HepG2 (cell line): ENCODE measurements around the gene MED20. TPM values are rescaled to one million over a fixed set of nuclear protein-coding genes. Genes with fewer than 3 reads are reported as not detected.
A peak's percentile ranks its signal among the peaks of the same experiment; 100 is the strongest.

Experiments
- ARID5B ChIP-seq: IDR thresholded peaks from 2 replicates; pipeline ENCODE4 v1.4.0; 2020; ENCODE audit warnings: mild to moderate bottlenecking, missing genetic modification reagents
- CTCF ChIP-seq: sonication (generic); formaldehyde crosslinking; IDR thresholded peaks from 2 replicates; pipeline ENCODE4 v1.5.0; 2020; ENCODE audit warnings: mild to moderate bottlenecking, missing genetic modification reagents, moderate library complexity
- FOXK1 ChIP-seq: sonication (generic); formaldehyde crosslinking; IDR thresholded peaks from 2 replicates; pipeline ENCODE4 v1.4.0; 2020; ENCODE audit warnings: low read depth, missing genetic modification reagents, borderline replicate concordance
- FOXO4 ChIP-seq: sonication (generic); formaldehyde crosslinking; conservative IDR thresholded peaks from 2 replicates; pipeline ENCODE4 v1.8.1; 2023; ENCODE audit warnings: missing genetic modification reagents
- LRRFIP1 ChIP-seq: sonication (generic); formaldehyde crosslinking; conservative IDR thresholded peaks from 2 replicates; pipeline ENCODE4 v1.4.0; 2020; ENCODE audit warnings: missing genetic modification reagents
- NFIC ChIP-seq: IDR thresholded peaks from 2 replicates; pipeline ENCODE4 v1.6.1; 2012; ENCODE audit warnings: mild to moderate bottlenecking, low read length, inconsistent platforms
- PAWR ChIP-seq: sonication (generic); formaldehyde crosslinking; IDR thresholded peaks from 2 replicates; pipeline ENCODE4 v1.4.0; 2020; ENCODE audit warnings: missing genetic modification reagents, mild to moderate bottlenecking, borderline replicate concordance
- SPEN ChIP-seq: sonication (generic); formaldehyde crosslinking; IDR thresholded peaks from 2 replicates; pipeline ENCODE4 v1.5.1; 2020; ENCODE audit warnings: low read depth, mild to moderate bottlenecking, missing genetic modification reagents
- ZNF264 ChIP-seq: sonication (generic); formaldehyde crosslinking; IDR thresholded peaks from 2 replicates; pipeline ENCODE4 v1.4.0; 2020; ENCODE audit warnings: missing genetic modification reagents
- ZNF274 ChIP-seq: sonication (generic); formaldehyde crosslinking; IDR thresholded peaks from 2 replicates; pipeline ENCODE4 v1.5.1; 2020; ENCODE audit warnings: mild to moderate bottlenecking, missing genetic modification reagents
- ZNF343 ChIP-seq: sonication (generic); formaldehyde crosslinking; IDR thresholded peaks from 2 replicates; pipeline ENCODE4 v1.4.0; 2020; ENCODE audit warnings: mild to moderate bottlenecking, missing genetic modification reagents
- ZNF709 ChIP-seq: sonication (generic); formaldehyde crosslinking; IDR thresholded peaks from 2 replicates; pipeline ENCODE4 v1.5.0; 2020; ENCODE audit warnings: mild to moderate bottlenecking, missing genetic modification reagents
- ZSCAN25 ChIP-seq: sonication (generic); formaldehyde crosslinking; IDR thresholded peaks from 2 replicates; pipeline ENCODE4 v1.8.0; 2022; ENCODE audit warnings: mild to moderate bottlenecking, missing genetic modification reagents
- ZXDC ChIP-seq: sonication (generic); formaldehyde crosslinking; IDR thresholded peaks from 2 replicates; pipeline ENCODE4 v1.5.0; 2020; ENCODE audit warnings: mild to moderate bottlenecking, missing genetic modification reagents
- polyA plus RNA-seq, 8 experiments: library from polyadenylated mRNA; depleted of rRNA in 3 of 8; stranded (reverse) in 7 of 8; unstranded in 1 of 8; fragments of >200 nt; fragmentation: Illumina TruSeq in 4 of 8; extraction: Trizol in 4 of 8; gene quantifications; 2 replicates each; pipeline versions ENCODE4 v1.2.1 to v1.2.3, GENCODE V29; 2011 to 2016; ENCODE audit warnings: low read depth in 4 of 8, missing spikeins in 1 of 8, mixed read lengths in 1 of 8; ENCODE audit not compliant: insufficient read depth in 1 of 8
- total RNA-seq, 5 experiments: library from RNA; depleted of rRNA; stranded (reverse); fragments of >200 nt; fragmentation: Illumina TruSeq; extraction: Trizol; gene quantifications; 2 replicates each; pipeline ENCODE4 v1.2.3, GENCODE V29; 2016; ENCODE audit warnings: low read depth in 1 of 5

Gene MED20
- total and polyA plus RNA-seq, 2 of the 13 experiments (the other 11 are each of a cell fraction or from before 2014, with no cell fraction given): 28.1 to 41.1 TPM

GRCh38 chr6:41895300-41896233, 25.4 kb downstream of the MED20 start, which contains the start of gene USP49 (continued):
- TF ChIP-seq ZSCAN25 (CRISPR knock-in tag) (no peak), PAWR (CRISPR knock-in tag) (no peak), CTCF (CRISPR knock-in tag) (no peak), ZNF264 (CRISPR knock-in tag) (0 out of 2 replicates have a peak, but pooled peaks have one; percentile 41), LRRFIP1 (CRISPR knock-in tag) (no peak), ARID5B (no peak), ZNF274 (CRISPR knock-in tag) (0 out of 2 replicates have a peak, but pooled peaks have one; percentile 53), FOXO4 (CRISPR knock-in tag) (no peak), NFIC (0 out of 2 replicates have a peak, but pooled peaks have one; percentile 36), FOXK1 (no peak), SPEN (peak; percentile 69), ZNF343 (no peak), ZXDC (CRISPR knock-in tag) (no peak), ZNF709 (CRISPR knock-in tag) (peak; percentile 71; the same call in 1 of the 2 replicates)
